Activated CD4-positive, alpha-beta memory T cell treated with anti-CD3 and anti-CD28 coated beads, Interleukin-2, amount 10 ng/mL, durations not matched to agents 7 days and 5 days (primary cell): ENCODE data around the gene GPR18. TPM values are rescaled to one million over a fixed set of nuclear protein-coding genes. Genes with fewer than 3 reads are reported as not detected.

Experiments used
- CTCF ChIA-PET: fragments of 350-600 bp; sonication (Branson Sonifier 250); formaldehyde crosslinking; loops from one replicate; lab custom pipeline; 2021; ENCODE audit warnings: antibody characterized with exemption, inconsistent platforms; lab: Charles Lee
- POLR2A ChIA-PET: fragments of 350-600 bp; sonication (Branson Sonifier 250); formaldehyde crosslinking; loops from one replicate; lab custom pipeline; 2021; ENCODE audit warnings: antibody characterized with exemption; lab: Charles Lee
- DNase-seq: peaks from one replicate; pipeline ENCODE4 v3.0.0-alpha.2; 2020
- H3K27ac Mint-ChIP-seq: one replicate; pipeline ENCODE4 v1.8.0; 2021; ENCODE audit warnings: mild to moderate bottlenecking, mixed read lengths
- H3K27me3 Mint-ChIP-seq: one replicate; pipeline ENCODE4 v1.8.0; 2021; ENCODE audit warnings: mixed read lengths
- H3K36me3 Mint-ChIP-seq: one replicate; pipeline ENCODE4 v1.8.0; 2021; ENCODE audit warnings: low read depth, mixed read lengths
- H3K4me1 Mint-ChIP-seq: one replicate; pipeline ENCODE4 v1.8.0; 2021; ENCODE audit warnings: mixed read lengths
- H3K4me3 Mint-ChIP-seq: one replicate; pipeline ENCODE4 v1.8.0; 2021; ENCODE audit warnings: mild to moderate bottlenecking, mixed read lengths
- H3K9me3 Mint-ChIP-seq: one replicate; pipeline ENCODE4 v1.8.0; 2021; ENCODE audit warnings: mixed read lengths
- total RNA-seq, 2 experiments: library from RNA; stranded (reverse); gene quantifications; one replicate each; pipeline ENCODE4 v1.2.3, GENCODE V29; 2021

GPR18 gene
- total RNA-seq, 2 experiments from 2014 or later: 10.3 to 10.4 TPM

DNA sequence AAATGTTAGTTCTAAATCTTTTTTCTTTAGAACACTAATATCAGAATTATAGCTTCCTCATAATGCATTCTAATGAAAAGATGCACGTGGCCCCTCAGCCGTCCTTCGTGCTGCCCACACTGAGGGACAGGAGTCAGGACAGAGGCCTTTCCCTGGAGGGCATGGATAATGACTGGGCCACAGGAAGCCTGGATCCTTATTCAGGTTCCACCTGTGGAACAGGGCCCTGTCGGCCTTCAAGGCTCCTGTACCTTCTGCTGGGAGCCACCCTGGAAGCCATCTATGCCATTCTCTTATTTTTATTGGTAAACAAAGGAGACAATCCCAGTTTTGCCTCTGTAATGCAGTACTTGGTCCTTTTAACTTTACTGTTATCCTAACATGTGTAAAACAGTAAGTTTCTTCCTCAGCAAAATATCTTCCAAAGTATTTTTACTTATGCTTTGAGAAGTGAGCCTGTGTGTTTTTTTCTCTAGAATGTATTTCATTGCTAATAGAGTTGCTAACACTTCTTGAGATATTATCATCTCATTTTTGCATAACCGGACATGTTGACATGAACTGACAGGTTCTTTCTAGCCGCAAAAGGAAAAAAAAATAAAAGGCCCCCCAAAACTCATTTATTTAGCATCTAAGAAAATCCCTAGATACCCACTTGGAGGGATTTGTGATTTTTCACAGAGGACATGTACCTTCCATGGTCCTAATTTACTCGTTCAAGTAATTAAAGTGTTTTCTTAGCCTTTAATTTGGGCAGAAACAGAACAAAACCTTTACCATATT, 43.1 kb upstream of the GPR18 start:
- H3K4me1 Mint-ChIP-seq: peaks cover 84% of the 10 kb centered on the region
- DNase-seq: no peak
- H3K27ac Mint-ChIP-seq: peak overlapping the region; percentile 84
- ChIA-PET POLR2A (interaction anchor here (1.5 to 14.1 kb wide), 10 partner anchors 8 to 134 kb away, joined by 5 to 393 read pairs (median 64); partner anchors contain the start of genes GPR18 and UBAC2), CTCF (interaction anchor here (1.0 to 5.3 kb wide), 7 partner anchors 29 to 136 kb away, joined by 3 to 39 read pairs (median 8); no protein-coding TSS in a partner anchor)
- no peaks in the 10 kb centered on the region for H3K9me3 Mint-ChIP-seq
- H3K36me3 Mint-ChIP-seq: peaks cover 38% of the 10 kb centered on the region
- H3K27me3 Mint-ChIP-seq: no peaks in the 10 kb centered on the region
- peak overlapping the region; percentile 56 for H3K4me3 Mint-ChIP-seq

DNA sequence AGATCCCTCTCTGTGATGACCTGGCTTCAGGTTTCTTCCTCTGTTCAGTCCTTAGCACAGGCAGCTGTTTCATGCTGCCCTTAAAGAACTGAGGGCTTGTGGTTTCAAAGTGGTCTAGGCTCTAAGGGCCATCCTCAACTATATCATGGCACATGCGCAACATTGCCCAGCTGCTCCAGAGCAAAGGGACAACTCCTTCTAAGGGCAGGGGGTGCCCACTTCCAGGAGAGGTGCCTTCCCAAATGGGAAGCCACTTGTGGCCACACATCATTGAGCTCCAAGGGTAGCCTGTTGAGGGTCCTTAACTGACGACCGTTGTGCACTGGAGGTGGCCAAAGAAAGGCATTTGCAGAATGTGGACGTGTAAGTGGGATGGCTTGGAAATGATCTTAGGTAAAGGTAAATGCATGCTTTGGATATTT, 41.8 kb upstream of the GPR18 start:
- peak overlapping the region; percentile 71 for H3K27ac Mint-ChIP-seq
- H3K36me3 Mint-ChIP-seq: peaks cover 43% of the 10 kb centered on the region
- POLR2A ChIA-PET: interaction anchor here (0.6 to 14.1 kb wide), 9 partner anchors 7 to 134 kb away, joined by 3 to 393 read pairs (median 26); partner anchors contain the start of gene GPR183
- CTCF ChIA-PET: interaction anchor here (0.8 to 5.3 kb wide), 6 partner anchors 13 to 137 kb away, joined by 3 to 39 read pairs (median 4); no protein-coding TSS in a partner anchor
- H3K4me1 Mint-ChIP-seq: peaks cover 88% of the 10 kb centered on the region
- no peak for DNase-seq
- no peaks in the 10 kb centered on the region for H3K9me3 Mint-ChIP-seq
- no peaks in the 10 kb centered on the region for H3K27me3 Mint-ChIP-seq
- peak overlapping the region; percentile 18 for H3K4me3 Mint-ChIP-seq

DNA sequence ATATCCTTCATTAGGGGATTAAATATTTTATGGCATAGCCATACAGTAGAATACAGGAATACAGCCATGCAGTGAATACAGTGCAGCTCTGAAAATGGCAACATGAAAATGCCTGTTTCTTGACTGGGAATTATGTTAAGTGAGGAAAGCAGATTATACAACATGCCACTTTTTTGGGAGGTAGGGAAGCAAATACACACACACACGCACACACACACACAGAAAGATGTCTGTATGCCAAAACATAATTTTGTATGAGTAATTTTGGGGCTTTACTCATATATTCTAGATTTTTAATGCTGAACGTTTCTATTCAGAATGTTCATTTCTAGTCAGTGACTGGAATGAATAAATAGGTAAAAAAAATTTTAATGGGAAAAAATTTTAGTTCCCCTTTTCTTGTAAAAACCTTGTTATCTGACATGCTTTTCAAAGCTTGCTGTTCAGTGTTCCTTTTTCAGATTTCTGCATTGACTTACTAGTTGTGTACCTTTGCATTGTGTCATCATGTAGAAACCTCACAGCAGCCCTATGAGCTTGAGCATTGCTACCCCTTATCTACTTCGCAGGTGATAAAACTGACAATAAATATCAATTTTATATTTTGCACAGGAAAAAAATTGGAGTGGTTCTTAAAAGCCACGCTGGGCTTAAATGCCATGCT, 41.2 kb upstream of the GPR18 start:
- DNase-seq: no peak
- peaks cover 42% of the 10 kb centered on the region for H3K36me3 Mint-ChIP-seq
- H3K4me3 Mint-ChIP-seq: peak overlapping the region; percentile 40
- ChIA-PET POLR2A (interaction anchor here (0.7 to 14.1 kb wide), 10 partner anchors 7 to 135 kb away, joined by 3 to 393 read pairs (median 32); partner anchors contain the start of gene GPR183), CTCF (interaction anchor here (0.8 to 5.3 kb wide), 5 partner anchors 13 to 137 kb away, joined by 3 to 39 read pairs (median 4); no protein-coding TSS in a partner anchor)
- peak overlapping the region; percentile 71 for H3K27ac Mint-ChIP-seq
- H3K27me3 Mint-ChIP-seq: no peaks in the 10 kb centered on the region
- peaks cover 87% of the 10 kb centered on the region for H3K4me1 Mint-ChIP-seq
- H3K9me3 Mint-ChIP-seq: no peaks in the 10 kb centered on the region

DNA sequence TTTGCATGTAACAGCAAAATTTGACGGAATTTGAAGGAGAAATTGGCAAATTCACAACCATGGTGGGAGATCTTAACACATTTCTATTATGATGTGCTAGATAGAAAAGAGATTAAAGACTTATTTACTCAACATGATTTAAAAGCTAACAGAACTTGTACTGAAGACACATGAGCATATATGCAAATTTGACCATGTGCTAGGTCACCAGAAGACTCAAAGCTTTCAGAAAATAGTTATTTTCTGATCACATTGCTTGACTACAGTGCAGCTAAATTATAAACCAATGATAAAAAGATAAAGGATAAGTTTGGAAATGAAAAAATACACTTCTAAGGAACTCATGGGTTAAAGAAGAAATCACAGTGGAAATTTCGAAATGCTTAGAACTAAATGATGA, 39.9 kb upstream of the GPR18 start:
- ChIA-PET CTCF (interaction anchor here (0.6 to 5.3 kb wide), 9 partner anchors 9 to 138 kb away, joined by 3 to 39 read pairs (median 3); partner anchors contain the start of gene GPR183), POLR2A (interaction anchor here (0.7 to 14.1 kb wide), 13 partner anchors 9 to 139 kb away, joined by 3 to 393 read pairs (median 7); partner anchors contain the start of genes GPR18 and GPR183)
- Mint-ChIP-seq H3K27ac (peak overlapping the region; percentile 94), H3K36me3 (peaks cover 46% of the 10 kb centered on the region), H3K27me3 (no peaks in the 10 kb centered on the region), H3K4me1 (peaks cover 86% of the 10 kb centered on the region), H3K4me3 (peak overlapping the region; percentile 57), H3K9me3 (no peaks in the 10 kb centered on the region)
- no peak for DNase-seq

DNA sequence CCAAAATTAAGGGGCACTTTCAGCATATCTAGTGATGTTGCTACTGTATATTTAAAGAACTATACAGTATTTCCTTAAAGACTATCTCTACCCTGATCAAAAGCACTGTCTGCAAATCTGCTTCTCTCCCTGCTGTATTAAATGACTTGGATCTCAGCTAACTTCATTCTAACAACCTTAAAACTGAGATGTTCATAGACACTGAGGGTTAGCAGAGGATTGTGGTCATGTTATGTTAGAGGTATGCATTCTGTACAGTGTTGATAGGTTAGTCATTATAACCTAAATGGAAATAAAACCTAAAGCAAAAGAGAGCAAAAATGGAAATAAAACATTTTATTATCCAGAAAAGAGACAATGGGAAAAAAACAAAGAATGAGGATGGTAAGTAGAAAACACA, 39.2 kb upstream of the GPR18 start:
- peak overlapping the region; percentile 57 for H3K4me3 Mint-ChIP-seq
- peaks cover 53% of the 10 kb centered on the region for H3K36me3 Mint-ChIP-seq
- DNase-seq: no peak
- CTCF ChIA-PET: interaction anchor here (0.9 to 5.3 kb wide), 8 partner anchors 10 to 139 kb away, joined by 3 to 39 read pairs (median 5); partner anchors contain the start of gene GPR183
- POLR2A ChIA-PET: interaction anchor here (0.7 to 14.1 kb wide), 15 partner anchors 9 to 139 kb away, joined by 3 to 393 read pairs (median 7); partner anchors contain the start of gene GPR183
- H3K4me1 Mint-ChIP-seq: peaks cover 83% of the 10 kb centered on the region
- H3K9me3 Mint-ChIP-seq: no peaks in the 10 kb centered on the region
- peak overlapping the region; percentile 94 for H3K27ac Mint-ChIP-seq
- no peaks in the 10 kb centered on the region for H3K27me3 Mint-ChIP-seq

DNA sequence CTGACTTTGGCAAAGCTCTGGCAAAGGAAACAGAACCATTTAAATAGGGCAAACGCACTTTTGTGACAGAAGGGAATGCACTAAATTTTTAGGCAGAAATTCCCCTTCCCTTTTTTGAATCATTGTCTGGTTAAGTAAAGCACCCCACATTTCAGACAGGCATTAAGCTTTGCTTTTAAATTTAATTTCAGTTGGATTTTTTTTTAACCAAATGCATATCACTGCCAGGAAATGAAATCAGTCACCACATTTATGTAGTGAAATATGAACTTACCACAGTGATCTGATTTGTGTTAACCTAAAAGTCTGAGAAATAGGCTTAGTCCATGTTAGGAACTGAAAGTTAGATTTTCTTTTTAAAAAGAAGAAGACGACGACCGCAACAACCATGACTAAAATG, 38.2 kb upstream of the GPR18 start:
- no peaks in the 10 kb centered on the region for H3K9me3 Mint-ChIP-seq
- ChIA-PET CTCF (interaction anchor here (0.7 to 5.3 kb wide), 8 partner anchors 8 to 139 kb away, joined by 3 to 39 read pairs (median 5); partner anchors contain the start of gene GPR183), POLR2A (interaction anchor here (0.9 to 14.1 kb wide), 13 partner anchors 10 to 138 kb away, joined by 3 to 393 read pairs (median 8); partner anchors contain the start of genes GPR183 and UBAC2)
- H3K4me1 Mint-ChIP-seq: peaks cover 78% of the 10 kb centered on the region
- DNase-seq: no peak
- H3K27me3 Mint-ChIP-seq: no peaks in the 10 kb centered on the region
- peak overlapping the region; percentile 71 for H3K4me3 Mint-ChIP-seq
- H3K36me3 Mint-ChIP-seq: peaks cover 51% of the 10 kb centered on the region
- peak overlapping the region; percentile 94 for H3K27ac Mint-ChIP-seq

DNA sequence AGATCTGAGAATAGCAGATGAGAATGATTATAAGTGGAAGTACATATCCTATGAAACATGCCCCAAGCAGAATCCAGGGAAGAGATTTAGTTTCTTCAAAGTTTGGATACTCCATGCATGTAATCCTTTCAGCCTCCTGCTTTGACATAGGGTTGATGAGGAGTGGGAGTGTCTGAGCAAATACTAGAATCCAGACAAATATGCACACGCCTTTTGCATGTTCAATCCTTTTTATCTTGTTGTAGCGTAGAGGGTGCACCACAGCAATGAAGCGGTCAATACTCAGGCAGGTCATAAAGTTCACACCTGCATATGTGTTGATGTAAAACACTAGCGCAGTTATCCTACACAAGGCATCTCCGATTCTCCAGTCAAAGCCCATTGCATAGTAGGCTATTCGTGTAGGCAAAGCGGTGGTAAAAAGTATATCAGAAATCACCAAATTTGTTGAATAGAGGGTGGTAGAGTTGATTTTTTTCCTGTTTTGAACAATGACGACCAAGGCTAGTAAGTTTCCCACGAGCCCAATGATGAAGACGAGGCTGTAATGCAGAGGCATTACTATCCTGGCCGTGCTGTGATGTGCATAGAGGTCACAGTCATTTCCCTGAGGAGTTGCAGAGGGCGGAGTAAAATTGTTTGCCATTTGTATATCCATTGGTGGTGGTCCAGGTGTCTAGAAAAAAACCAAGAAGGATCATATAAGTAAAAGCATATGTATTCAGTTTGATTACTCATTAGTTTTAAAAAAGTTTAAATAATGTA, 37.5 kb upstream of the GPR18 start:
- Mint-ChIP-seq H3K27me3 (no peaks in the 10 kb centered on the region), H3K36me3 (peaks cover 57% of the 10 kb centered on the region), H3K4me1 (peaks cover 82% of the 10 kb centered on the region), H3K4me3 (peak overlapping the region; percentile 37), H3K9me3 (no peaks in the 10 kb centered on the region), H3K27ac (peak overlapping the region; percentile 94)
- ChIA-PET CTCF (interaction anchor here (1.1 to 5.3 kb wide), 7 partner anchors 12 to 139 kb away, joined by 4 to 39 read pairs (median 5); partner anchors contain the start of gene GPR183), POLR2A (interaction anchor here (0.9 to 14.1 kb wide), 17 partner anchors 10 to 140 kb away, joined by 3 to 393 read pairs (median 5); partner anchors contain the start of genes GPR183 and UBAC2)
- DNase-seq: no peak

DNA sequence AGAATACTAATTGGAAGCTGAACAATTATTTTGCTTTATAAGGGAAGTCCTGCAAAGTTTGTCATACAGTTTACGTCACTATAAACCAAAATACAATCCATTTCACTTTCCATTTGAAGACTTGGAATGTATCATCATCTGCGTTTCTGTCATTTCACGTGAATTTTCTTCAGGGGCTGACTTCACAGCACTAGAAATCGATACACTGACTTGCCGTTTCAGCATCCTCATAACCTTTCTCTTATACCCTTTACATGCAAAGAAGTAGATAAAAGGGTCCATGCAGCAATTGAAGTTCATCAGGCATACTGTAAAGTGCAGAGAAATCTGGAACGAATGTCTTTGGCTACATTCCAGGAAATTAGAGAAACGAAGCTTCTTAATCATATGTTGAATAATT, 36.8 kb upstream of the GPR18 start:
- ChIA-PET CTCF (interaction anchor here (0.5 kb wide), 1 partner anchor 137 kb away, joined by 3 read pairs; no protein-coding TSS in a partner anchor), POLR2A (interaction anchor here (1.0 to 5.6 kb wide), 6 partner anchors 10 to 141 kb away, joined by 3 to 74 read pairs (median 4); partner anchors contain the start of gene GPR183)
- Mint-ChIP-seq H3K4me3 (peak overlapping the region; percentile 37), H3K27ac (peak overlapping the region; percentile 94), H3K9me3 (no peaks in the 10 kb centered on the region), H3K4me1 (peaks cover 82% of the 10 kb centered on the region), H3K27me3 (no peaks in the 10 kb centered on the region), H3K36me3 (peaks cover 62% of the 10 kb centered on the region)
- DNase-seq: no peak

DNA sequence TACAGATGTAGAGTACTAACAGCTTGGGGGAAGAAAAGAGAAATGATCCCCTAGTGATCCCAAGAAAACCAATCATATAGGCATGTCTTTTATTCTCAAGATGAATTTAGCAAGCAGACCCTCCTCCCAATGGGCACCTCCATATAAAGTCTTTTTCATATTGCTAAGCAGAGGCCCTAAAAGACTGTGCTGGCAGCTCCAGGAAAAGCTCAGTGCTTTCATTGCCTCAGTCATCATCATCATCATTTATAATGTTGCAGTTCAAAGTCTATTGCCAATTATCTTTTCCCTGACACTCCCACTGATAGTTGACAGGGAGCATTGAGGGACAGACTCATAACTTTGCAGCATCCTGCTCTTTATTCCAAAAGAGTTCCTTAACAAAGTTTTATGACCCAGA, 36.0 kb upstream of the GPR18 start:
- Mint-ChIP-seq H3K27ac (peak overlapping the region; percentile 36), H3K27me3 (no peaks in the 10 kb centered on the region), H3K36me3 (peaks cover 67% of the 10 kb centered on the region), H3K4me3 (no peak overlapping the region), H3K9me3 (no peaks in the 10 kb centered on the region), H3K4me1 (peaks cover 82% of the 10 kb centered on the region)
- ChIA-PET POLR2A (interaction anchor here (0.7 to 5.6 kb wide), 6 partner anchors 11 to 94 kb away, joined by 3 to 74 read pairs (median 4); partner anchors contain the start of genes GPR183 and UBAC2), CTCF (interaction anchor here (0.5 to 1.0 kb wide), 2 partner anchors 88 to 137 kb away, joined by 3 to 4 read pairs; no protein-coding TSS in a partner anchor)
- DNase-seq: no peak

DNA sequence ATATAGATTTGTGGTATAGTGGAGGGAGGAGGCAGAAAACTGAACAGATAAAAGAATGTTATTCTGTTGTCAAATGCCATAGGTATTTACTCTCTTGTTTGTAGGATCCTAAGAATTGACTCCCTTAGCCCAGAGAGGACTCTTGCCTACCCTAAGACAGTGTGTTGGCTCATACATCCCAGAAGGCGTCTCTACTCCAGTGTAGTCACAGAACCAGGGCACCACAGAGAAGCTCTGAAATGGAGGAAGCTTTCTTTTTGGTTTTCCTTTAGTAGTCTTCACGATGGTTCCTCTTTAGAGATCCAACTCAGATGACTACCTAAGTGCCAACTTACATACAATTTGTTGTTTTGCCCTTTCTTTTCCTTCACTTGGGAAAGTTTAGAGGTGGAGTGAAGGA, 35.0 kb upstream of the GPR18 start:
- Mint-ChIP-seq H3K27ac (peak overlapping the region; percentile 4), H3K36me3 (peaks cover 71% of the 10 kb centered on the region), H3K9me3 (no peaks in the 10 kb centered on the region), H3K4me1 (peaks cover 83% of the 10 kb centered on the region), H3K4me3 (no peak overlapping the region), H3K27me3 (no peaks in the 10 kb centered on the region)
- POLR2A ChIA-PET: interaction anchor here (0.8 to 5.6 kb wide), 8 partner anchors 10 to 147 kb away, joined by 3 to 74 read pairs (median 4); partner anchors contain the start of genes GPR183 and UBAC2
- DNase-seq: no peak
- CTCF ChIA-PET: interaction anchor here (0.7 to 1.1 kb wide), 2 partner anchors 19 to 27 kb away, joined by 3 to 6 read pairs; no protein-coding TSS in a partner anchor

DNA sequence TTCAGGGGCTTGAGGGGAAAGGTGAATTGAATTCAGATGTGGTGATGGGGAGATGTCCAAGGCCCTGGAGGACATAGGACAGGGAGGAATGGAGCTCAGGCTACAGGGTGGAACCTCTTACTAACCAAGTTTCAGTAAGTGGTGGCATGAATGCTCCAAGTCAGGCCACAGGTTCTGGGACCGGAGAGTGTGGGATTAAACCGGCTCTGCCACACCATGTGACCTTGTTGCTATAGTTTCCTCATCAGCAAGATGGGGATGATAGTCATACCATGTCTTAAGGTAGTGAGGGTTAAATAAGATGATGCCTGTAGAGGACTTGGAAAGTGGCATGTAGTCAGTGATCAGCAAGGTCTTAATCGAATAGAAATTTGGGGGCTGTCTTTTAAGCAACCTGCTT, 32.7 kb upstream of the GPR18 start:
- H3K27ac Mint-ChIP-seq: peak overlapping the region; percentile 84
- ChIA-PET POLR2A (interaction anchor here (1.0 to 5.6 kb wide), 3 partner anchors 12 to 21 kb away, joined by 3 to 74 read pairs (median 3); partner anchors contain the start of gene GPR183), CTCF (interaction anchor here (0.7 kb wide), 2 partner anchors 13 to 146 kb away, joined by 3 read pairs; no protein-coding TSS in a partner anchor)
- peaks cover 71% of the 10 kb centered on the region for H3K36me3 Mint-ChIP-seq
- H3K4me1 Mint-ChIP-seq: peaks cover 83% of the 10 kb centered on the region
- no peaks in the 10 kb centered on the region for H3K27me3 Mint-ChIP-seq
- no peak for DNase-seq
- no peak overlapping the region for H3K4me3 Mint-ChIP-seq
- H3K9me3 Mint-ChIP-seq: no peaks in the 10 kb centered on the region
